ENCODE results near the gene TNIK. TPM values are rescaled to one million over a fixed set of nuclear protein-coding genes. Genes with fewer than 3 reads are reported as not detected.

Gene TNIK
- total and polyA plus RNA-seq, 4 donors: 3.7 to 9.8 (median 5.2) TPM

GRCh38 chr3:171345107-171345843 lies 114.9 kb downstream of the TNIK start:
- WGBS: 85% methylated on average over 2 of the region's 2 CpGs

More at GRCh38 chr3:171345107-171345843, 114.9 kb downstream of the TNIK start:
- H3K9ac ChIP-seq (ENCODE audit: low read depth in 1 of 2, low read length in 2 of 2): no peak overlapping the region
- DNase-seq (ENCODE audit: low spot score): no peak
- TF ChIP-seq ZBTB33 (IDR thresholded peaks at IDR 0.05): no peak
- TF ChIP-seq GABPA (IDR thresholded peaks at IDR 0.05 in 1 of 2, conservative IDR thresholded peaks at IDR 0.05 in 1 of 2): no peak
- TF ChIP-seq MAX (IDR thresholded peaks at IDR 0.05): no peak
- no peak for TF ChIP-seq JUND (IDR thresholded peaks at IDR 0.05)
- TF ChIP-seq, protein P1, sequence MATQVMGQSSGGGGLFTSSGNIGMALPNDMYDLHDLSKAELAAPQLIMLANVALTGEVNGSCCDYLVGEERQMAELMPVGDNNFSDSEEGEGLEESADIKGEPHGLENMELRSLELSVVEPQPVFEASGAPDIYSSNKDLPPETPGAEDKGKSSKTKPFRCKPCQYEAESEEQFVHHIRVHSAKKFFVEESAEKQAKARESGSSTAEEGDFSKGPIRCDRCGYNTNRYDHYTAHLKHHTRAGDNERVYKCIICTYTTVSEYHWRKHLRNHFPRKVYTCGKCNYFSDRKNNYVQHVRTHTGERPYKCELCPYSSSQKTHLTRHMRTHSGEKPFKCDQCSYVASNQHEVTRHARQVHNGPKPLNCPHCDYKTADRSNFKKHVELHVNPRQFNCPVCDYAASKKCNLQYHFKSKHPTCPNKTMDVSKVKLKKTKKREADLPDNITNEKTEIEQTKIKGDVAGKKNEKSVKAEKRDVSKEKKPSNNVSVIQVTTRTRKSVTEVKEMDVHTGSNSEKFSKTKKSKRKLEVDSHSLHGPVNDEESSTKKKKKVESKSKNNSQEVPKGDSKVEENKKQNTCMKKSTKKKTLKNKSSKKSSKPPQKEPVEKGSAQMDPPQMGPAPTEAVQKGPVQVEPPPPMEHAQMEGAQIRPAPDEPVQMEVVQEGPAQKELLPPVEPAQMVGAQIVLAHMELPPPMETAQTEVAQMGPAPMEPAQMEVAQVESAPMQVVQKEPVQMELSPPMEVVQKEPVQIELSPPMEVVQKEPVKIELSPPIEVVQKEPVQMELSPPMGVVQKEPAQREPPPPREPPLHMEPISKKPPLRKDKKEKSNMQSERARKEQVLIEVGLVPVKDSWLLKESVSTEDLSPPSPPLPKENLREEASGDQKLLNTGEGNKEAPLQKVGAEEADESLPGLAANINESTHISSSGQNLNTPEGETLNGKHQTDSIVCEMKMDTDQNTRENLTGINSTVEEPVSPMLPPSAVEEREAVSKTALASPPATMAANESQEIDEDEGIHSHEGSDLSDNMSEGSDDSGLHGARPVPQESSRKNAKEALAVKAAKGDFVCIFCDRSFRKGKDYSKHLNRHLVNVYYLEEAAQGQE (IDR thresholded peaks at IDR 0.05): no peak
- TF ChIP-seq EGR1 (IDR thresholded peaks at IDR 0.05; ENCODE audit: low read depth in 2 of 2): no peak
- TF ChIP-seq RXRA (IDR thresholded peaks at IDR 0.05): no peak
- TF ChIP-seq SP1 (IDR thresholded peaks at IDR 0.05): no peak
- TF ChIP-seq HNF4A (conservative IDR thresholded peaks at IDR 0.05): no peak
- no peak for TF ChIP-seq FOXA2 (IDR thresholded peaks at IDR 0.05)
- no peak for TF ChIP-seq HNF4G (IDR thresholded peaks at IDR 0.05)
- no peak for TF ChIP-seq YY1 (IDR thresholded peaks at IDR 0.05)
- no peak for TF ChIP-seq CTCF (IDR thresholded peaks at IDR 0.05; ENCODE audit: low read depth, low read length, missing input control)
- no peak for TF ChIP-seq ATF3 (IDR thresholded peaks at IDR 0.05)
- TF ChIP-seq RAD21 (IDR thresholded peaks at IDR 0.05): no peak
- TF ChIP-seq TAF1 (conservative IDR thresholded peaks at IDR 0.05): no peak
- TF ChIP-seq FOXA1 (IDR thresholded peaks at IDR 0.05): no peak
- H3K27ac ChIP-seq (ENCODE audit: low read depth in 1 of 2, low read length in 2 of 2): no peak overlapping the region
- no peaks in the 10 kb centered on the region for H3K36me3 ChIP-seq (ENCODE audit: control insufficient read depth in 4 of 4, insufficient read depth in 3 of 4, low read depth in 1 of 4, low read length in 3 of 4)
- H3K4me1 ChIP-seq (ENCODE audit: control insufficient read depth in 4 of 4, insufficient read depth in 4 of 4, low read length in 3 of 4): peaks cover 0 to 6% (median 3%) of the 10 kb centered on the region in 4 donors
- no peak overlapping the region for H3K4me3 ChIP-seq (ENCODE audit: low read depth in 1 of 3, low read length in 3 of 3)
- no peaks in the 10 kb centered on the region for H3K27me3 ChIP-seq (ENCODE audit: control insufficient read depth in 4 of 4, insufficient read depth in 4 of 4, low read length in 3 of 4)
- no peaks in the 10 kb centered on the region for H3K9me3 ChIP-seq (ENCODE audit: control insufficient read depth in 4 of 4, low read length in 3 of 4)
